ENCODE results near the gene CCDC152.

DNA sequence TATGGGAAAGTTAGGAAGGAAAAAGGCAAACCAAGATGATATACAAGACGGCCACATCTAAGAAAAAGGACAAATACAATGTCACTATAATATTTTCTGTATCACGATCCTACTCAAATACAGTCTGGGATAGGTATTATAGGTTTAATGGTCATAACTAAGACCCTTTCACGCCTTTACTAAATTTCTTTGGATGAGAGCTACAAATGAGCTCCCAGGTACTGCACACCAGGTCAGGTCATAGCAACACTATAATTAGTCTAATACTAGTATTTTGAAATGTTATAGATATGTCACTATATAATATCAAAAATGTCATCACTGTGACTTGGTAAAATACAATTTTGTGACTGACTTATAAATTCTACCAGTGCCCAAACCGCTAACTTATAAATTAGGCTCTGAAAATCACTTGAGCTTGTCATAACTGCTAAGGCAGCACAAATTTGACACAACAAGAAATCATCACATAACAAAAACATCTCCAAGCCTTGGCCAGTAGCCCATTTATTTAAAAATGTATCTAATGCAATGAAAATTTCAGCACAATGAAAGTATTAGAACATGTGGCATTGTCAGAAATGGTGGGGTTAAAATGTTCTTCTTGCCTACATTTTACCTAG, 48.2 kb downstream of the CCDC152 start:
- TF ChIP-seq, protein P1, sequence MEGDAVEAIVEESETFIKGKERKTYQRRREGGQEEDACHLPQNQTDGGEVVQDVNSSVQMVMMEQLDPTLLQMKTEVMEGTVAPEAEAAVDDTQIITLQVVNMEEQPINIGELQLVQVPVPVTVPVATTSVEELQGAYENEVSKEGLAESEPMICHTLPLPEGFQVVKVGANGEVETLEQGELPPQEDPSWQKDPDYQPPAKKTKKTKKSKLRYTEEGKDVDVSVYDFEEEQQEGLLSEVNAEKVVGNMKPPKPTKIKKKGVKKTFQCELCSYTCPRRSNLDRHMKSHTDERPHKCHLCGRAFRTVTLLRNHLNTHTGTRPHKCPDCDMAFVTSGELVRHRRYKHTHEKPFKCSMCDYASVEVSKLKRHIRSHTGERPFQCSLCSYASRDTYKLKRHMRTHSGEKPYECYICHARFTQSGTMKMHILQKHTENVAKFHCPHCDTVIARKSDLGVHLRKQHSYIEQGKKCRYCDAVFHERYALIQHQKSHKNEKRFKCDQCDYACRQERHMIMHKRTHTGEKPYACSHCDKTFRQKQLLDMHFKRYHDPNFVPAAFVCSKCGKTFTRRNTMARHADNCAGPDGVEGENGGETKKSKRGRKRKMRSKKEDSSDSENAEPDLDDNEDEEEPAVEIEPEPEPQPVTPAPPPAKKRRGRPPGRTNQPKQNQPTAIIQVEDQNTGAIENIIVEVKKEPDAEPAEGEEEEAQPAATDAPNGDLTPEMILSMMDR (optimal IDR thresholded peaks at IDR 0.05 in 1 of 3, IDR thresholded peaks at IDR 0.05 in 1 of 3, conservative IDR thresholded peaks at IDR 0.05 in 1 of 3; ENCODE audit: extremely low read depth in 1 of 3, insufficient read depth in 2 of 3, low read length in 3 of 3): no peak
- TF ChIP-seq EZH2 (IDR thresholded peaks at IDR 0.05; ENCODE audit: low read length): no peak
